Type B pancreatic cell (in vitro differentiated cells): ENCODE measurements around the gene LIM2. TPM values are rescaled to one million over a fixed set of nuclear protein-coding genes. Genes with fewer than 3 reads are reported as not detected.

Experiments used
- DNase-seq: peaks from one replicate; pipeline ENCODE4 v3.0.0; 2021; ENCODE audit warnings: mixed read lengths; ENCODE audit not compliant: unreplicated experiment; ENCODE audit errors: extremely low spot score
- H3K27ac Mint-ChIP-seq: 2 replicates; pipeline ENCODE4 v1.8.0; 2021; ENCODE audit warnings: mild to moderate bottlenecking, mixed read lengths
- H3K27me3 Mint-ChIP-seq: 2 replicates; pipeline ENCODE4 v1.8.0; 2021; ENCODE audit warnings: mixed read lengths
- H3K36me3 Mint-ChIP-seq: 2 replicates; pipeline ENCODE4 v1.8.0; 2021; ENCODE audit warnings: mixed read lengths
- H3K4me1 Mint-ChIP-seq: one replicate; pipeline ENCODE4 v1.8.0; 2021; ENCODE audit warnings: mixed read lengths; ENCODE audit not compliant: unreplicated experiment
- H3K4me3 Mint-ChIP-seq: 2 replicates; pipeline ENCODE4 v1.8.0; 2021; ENCODE audit warnings: mild to moderate bottlenecking, mixed read lengths
- H3K9me3 Mint-ChIP-seq: 2 replicates; pipeline ENCODE4 v1.8.0; 2021; ENCODE audit warnings: mixed read lengths
- total RNA-seq: library from RNA; stranded (reverse); gene quantifications from 2 replicates; pipeline ENCODE4 v1.2.1, GENCODE V29; 2021; ENCODE audit warnings: low replicate concordance
- TF ChIP-seq, protein P1 (sequence below): fragments of 200-600 bp; sonication (generic); conservative IDR thresholded peaks from 2 replicates; pipeline ENCODE4 v1.5.0; 2021; ENCODE audit warnings: antibody characterized with exemption, mild to moderate bottlenecking

The LIM2 gene
- total RNA-seq, 1 donor from 2014 or later, result 19.5 TPM

DNA sequence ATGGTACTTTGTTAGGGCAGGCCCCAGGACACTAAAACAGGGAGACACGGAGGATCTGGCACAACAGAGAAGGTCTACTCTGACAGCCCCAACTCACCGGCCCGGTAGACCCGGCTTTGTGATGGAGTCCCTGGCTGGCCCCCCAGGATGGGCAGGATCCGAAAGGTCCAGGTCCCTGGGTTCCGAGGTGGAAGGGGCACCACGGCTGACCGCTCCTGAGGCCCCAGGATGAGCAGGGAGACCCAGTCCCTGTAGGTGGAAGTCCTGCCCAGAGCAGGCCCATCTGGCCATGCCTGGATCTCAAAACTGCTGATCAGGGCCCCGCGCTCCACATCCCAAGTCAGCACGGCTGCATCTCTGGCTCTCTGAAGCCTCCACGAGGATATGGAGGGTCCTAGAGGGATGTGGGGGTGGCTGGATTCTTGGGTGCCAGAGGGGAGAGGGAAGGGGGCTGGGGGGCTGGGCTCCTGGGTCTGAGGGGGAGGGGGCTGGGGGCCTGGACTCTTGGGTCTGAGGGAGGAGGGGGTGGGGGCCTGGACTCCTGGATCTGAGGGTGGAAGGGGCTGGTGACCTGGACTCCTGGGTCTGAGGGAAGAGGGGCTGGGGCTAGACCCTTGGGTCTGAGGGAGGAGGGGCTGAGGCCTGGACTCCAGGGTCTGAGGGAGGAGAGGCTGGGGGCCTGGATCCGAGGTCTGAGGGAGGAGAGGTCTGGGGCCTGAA lies 50.5 kb downstream of the LIM2 start:
- DNase-seq, result no peak
- Mint-ChIP-seq H3K9me3 (no peaks in the 10 kb centered on the region), H3K27me3 (peaks cover 9% of the 10 kb centered on the region), H3K36me3 (no peaks in the 10 kb centered on the region), H3K4me1 (peaks cover 15% of the 10 kb centered on the region), H3K27ac (no peak overlapping the region), H3K4me3 (peak overlapping the region; percentile 20)
- TF ChIP-seq, protein P1, sequence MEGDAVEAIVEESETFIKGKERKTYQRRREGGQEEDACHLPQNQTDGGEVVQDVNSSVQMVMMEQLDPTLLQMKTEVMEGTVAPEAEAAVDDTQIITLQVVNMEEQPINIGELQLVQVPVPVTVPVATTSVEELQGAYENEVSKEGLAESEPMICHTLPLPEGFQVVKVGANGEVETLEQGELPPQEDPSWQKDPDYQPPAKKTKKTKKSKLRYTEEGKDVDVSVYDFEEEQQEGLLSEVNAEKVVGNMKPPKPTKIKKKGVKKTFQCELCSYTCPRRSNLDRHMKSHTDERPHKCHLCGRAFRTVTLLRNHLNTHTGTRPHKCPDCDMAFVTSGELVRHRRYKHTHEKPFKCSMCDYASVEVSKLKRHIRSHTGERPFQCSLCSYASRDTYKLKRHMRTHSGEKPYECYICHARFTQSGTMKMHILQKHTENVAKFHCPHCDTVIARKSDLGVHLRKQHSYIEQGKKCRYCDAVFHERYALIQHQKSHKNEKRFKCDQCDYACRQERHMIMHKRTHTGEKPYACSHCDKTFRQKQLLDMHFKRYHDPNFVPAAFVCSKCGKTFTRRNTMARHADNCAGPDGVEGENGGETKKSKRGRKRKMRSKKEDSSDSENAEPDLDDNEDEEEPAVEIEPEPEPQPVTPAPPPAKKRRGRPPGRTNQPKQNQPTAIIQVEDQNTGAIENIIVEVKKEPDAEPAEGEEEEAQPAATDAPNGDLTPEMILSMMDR, result no peak

DNA sequence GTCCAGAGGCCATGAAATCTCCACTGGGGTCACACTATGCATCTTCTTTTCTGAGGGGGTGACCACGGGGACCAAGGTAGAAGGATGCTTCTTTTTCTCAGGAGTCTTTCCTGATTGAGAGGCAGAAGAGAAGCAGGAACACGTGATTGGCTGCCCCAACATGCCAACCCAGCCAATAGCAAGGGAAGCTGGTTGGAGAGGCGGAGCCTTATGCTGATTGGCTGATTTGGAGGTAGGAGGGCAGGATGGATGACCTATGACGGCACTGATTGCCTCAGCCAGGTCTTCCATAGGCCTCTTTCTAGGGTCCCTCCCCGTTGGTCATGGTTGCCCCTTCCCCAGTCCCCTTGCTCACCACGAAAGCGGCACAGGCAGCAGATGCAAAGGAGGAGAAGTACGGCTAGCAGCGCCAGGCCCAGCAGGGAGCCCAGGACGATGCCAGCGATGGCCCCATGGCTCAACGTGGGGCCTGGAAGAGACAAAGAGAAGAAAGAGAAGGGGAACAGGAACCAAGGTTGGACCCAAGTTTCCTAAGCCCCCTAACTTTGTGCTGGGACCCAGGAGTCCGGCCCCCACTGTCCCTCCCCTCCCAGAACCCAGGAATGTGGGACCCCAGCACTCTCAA lies 53.8 kb downstream of the LIM2 start:
- Mint-ChIP-seq H3K36me3 (peaks cover 15% of the 10 kb centered on the region), H3K4me1 (peaks cover 4% of the 10 kb centered on the region), H3K27ac (no peak overlapping the region), H3K9me3 (no peaks in the 10 kb centered on the region), H3K4me3 (no peak overlapping the region), H3K27me3 (peaks cover 3% of the 10 kb centered on the region)
- DNase-seq, result no peak
- TF ChIP-seq, protein P1, result no peak

- H3K27me3 Mint-ChIP-seq, result peaks cover 6% of the 10 kb centered on the region
- TF ChIP-seq, protein P1, result no peak
- no peak for DNase-seq
- H3K9me3 Mint-ChIP-seq, result no peaks in the 10 kb centered on the region
- peaks cover 15% of the 10 kb centered on the region for H3K36me3 Mint-ChIP-seq
- no peak overlapping the region for H3K4me3 Mint-ChIP-seq
- H3K4me1 Mint-ChIP-seq, result no peaks in the 10 kb centered on the region
- H3K27ac Mint-ChIP-seq, result no peak overlapping the region
Observed at GRCh38 chr19:51331716-51332115, 56.1 kb downstream of the LIM2 start.

- Mint-ChIP-seq H3K27me3 (peaks cover 6% of the 10 kb centered on the region), H3K4me3 (no peak overlapping the region), H3K4me1 (no peaks in the 10 kb centered on the region), H3K36me3 (peaks cover 15% of the 10 kb centered on the region), H3K27ac (no peak overlapping the region), H3K9me3 (no peaks in the 10 kb centered on the region)
- no peak for DNase-seq
- TF ChIP-seq, protein P1, result no peak
Observed at GRCh38 chr19:51331193-51331592, 56.6 kb downstream of the LIM2 start.

DNA sequence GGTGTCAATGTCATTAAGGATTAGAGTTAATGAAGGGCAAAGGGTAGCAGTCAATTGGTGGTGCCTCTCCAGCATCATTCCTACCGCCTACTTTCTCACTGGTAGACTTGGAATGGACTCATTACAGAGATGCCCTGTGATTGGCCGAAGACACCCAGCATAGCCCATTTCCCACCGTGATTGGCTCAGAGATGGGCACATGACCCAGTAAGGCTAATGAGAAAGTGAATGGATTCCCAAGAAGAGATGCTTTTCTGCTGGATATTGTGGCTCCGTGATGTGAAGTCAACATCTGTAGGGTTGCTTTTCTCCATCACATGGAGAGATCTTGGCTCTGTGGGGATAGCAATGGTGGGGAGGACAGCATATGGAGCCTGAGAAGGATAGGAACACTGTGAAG lies 57.4 kb downstream of the LIM2 start:
- Mint-ChIP-seq H3K4me1 (no peaks in the 10 kb centered on the region), H3K9me3 (no peaks in the 10 kb centered on the region), H3K27ac (no peak overlapping the region), H3K27me3 (peaks cover 6% of the 10 kb centered on the region), H3K36me3 (peaks cover 15% of the 10 kb centered on the region), H3K4me3 (no peak overlapping the region)
- TF ChIP-seq, protein P1, result no peak
- no peak for DNase-seq

Other genes with a start within 250 kb of the LIM2 start
- gene SIGLEC7, start 245.7 kb downstream of the LIM2 start, total RNA-seq, result not detected in 2 replicates
- gene CD33, start 162.9 kb downstream of the LIM2 start, total RNA-seq, result not detected in 2 replicates
- not detected in 2 replicates for gene SIGLECL1, start 136.9 kb downstream of the LIM2 start, total RNA-seq
- gene IGLON5, start 76.3 kb downstream of the LIM2 start, total RNA-seq, result 0.33 and 18.0 TPM in 2 replicates
- 2.4 and 5.9 TPM in 2 replicates for gene VSIG10L, start 45.8 kb downstream of the LIM2 start, total RNA-seq
- gene ETFB, start 21.6 kb downstream of the LIM2 start, total RNA-seq, result 76.3 and 81.9 TPM in 2 replicates
- 0.97 TPM in 1 of 2 replicates, not detected in the other for gene CLDND2, start 19.0 kb downstream of the LIM2 start, total RNA-seq
- gene NKG7, start 15.3 kb downstream of the LIM2 start, total RNA-seq, result not detected in 2 replicates
- gene C19orf84, start 2.6 kb upstream of the LIM2 start, total RNA-seq, result 0.43 TPM in 1 of 2 replicates, not detected in the other
- not detected in 2 replicates for gene SIGLEC10, start 29.7 kb upstream of the LIM2 start, total RNA-seq
- gene SIGLEC8, start 70.5 kb upstream of the LIM2 start, total RNA-seq, result not detected in 2 replicates
- gene CEACAM18, start 90.6 kb upstream of the LIM2 start, total RNA-seq, result 0.19 TPM in 1 of 2 replicates, not detected in the other
- gene SIGLEC12, start 113.8 kb upstream of the LIM2 start, total RNA-seq, result not detected in 2 replicates
- not detected in 2 replicates for gene SIGLEC6, start 143.7 kb upstream of the LIM2 start, total RNA-seq
- 7.9 and 14.0 TPM in 2 replicates for gene ZNF175, start 183.3 kb upstream of the LIM2 start, total RNA-seq
- not detected in 2 replicates for gene SIGLEC5, start 242.4 kb upstream of the LIM2 start, total RNA-seq